ENCODE results near the gene CHODL.

The CHODL gene

GRCh38 chr21:18244671-18245463, at the start of gene CHODL:
TSS of gene CHODL (plus strand) at chr21:18244833. CDS start at chr21:18245224, 391 bp downstream.
- DNase-seq (ENCODE audit: low spot score) = no peak

GRCh38 chr21:18204931-18205330, 39.7 kb upstream of the CHODL start:
- no peak for DNase-seq (ENCODE audit: low spot score)

- DNase-seq (ENCODE audit: low spot score) = no peak
Measured at GRCh38 chr21:18218331-18218730, 26.3 kb upstream of the CHODL start.

- DNase-seq (ENCODE audit: low spot score) = no peak
Measured at GRCh38 chr21:18220498-18220897, 24.1 kb upstream of the CHODL start.

GRCh38 chr21:18222346-18222745, 22.3 kb upstream of the CHODL start:
- no peak for DNase-seq (ENCODE audit: low spot score)

- no peak for DNase-seq (ENCODE audit: low spot score)
Measured at GRCh38 chr21:18228060-18228739, 16.4 kb upstream of the CHODL start.

GRCh38 chr21:18235545-18235944, 9.1 kb upstream of the CHODL start:
- DNase-seq (ENCODE audit: low spot score) = no peak

- no peak for DNase-seq (ENCODE audit: low spot score)
Measured at GRCh38 chr21:18245464-18245967, 883 bp downstream of the CHODL start.

- DNase-seq (ENCODE audit: low spot score) = no peak
Measured at GRCh38 chr21:18248171-18248570, 3.5 kb downstream of the CHODL start.

- DNase-seq (ENCODE audit: low spot score) = no peak
Measured at GRCh38 chr21:18249672-18250071, 5.0 kb downstream of the CHODL start.

GRCh38 chr21:18251065-18251464, 6.4 kb downstream of the CHODL start:
- DNase-seq (ENCODE audit: low spot score) = no peak

GRCh38 chr21:18252256-18252655, 7.6 kb downstream of the CHODL start:
- no peak for DNase-seq (ENCODE audit: low spot score)

- no peak for DNase-seq (ENCODE audit: low spot score)
Measured at GRCh38 chr21:18252680-18253079, 8.0 kb downstream of the CHODL start.

- no peak for DNase-seq (ENCODE audit: low spot score)
Measured at GRCh38 chr21:18253221-18253620, 8.6 kb downstream of the CHODL start.

- DNase-seq (ENCODE audit: low spot score) = no peak
Measured at GRCh38 chr21:18253799-18254198, 9.2 kb downstream of the CHODL start.

GRCh38 chr21:18265944-18266343, 21.3 kb downstream of the CHODL start:
- DNase-seq (ENCODE audit: low spot score) = no peak

- no peak for DNase-seq (ENCODE audit: low spot score)
Measured at GRCh38 chr21:18267496-18267895, 22.9 kb downstream of the CHODL start.

GRCh38 chr21:18268906-18269305, 24.3 kb downstream of the CHODL start:
- DNase-seq (ENCODE audit: low spot score) = no peak

- DNase-seq (ENCODE audit: low spot score) = no peak
Measured at GRCh38 chr21:18269856-18270255, 25.2 kb downstream of the CHODL start.

- no peak for DNase-seq (ENCODE audit: low spot score)
Measured at GRCh38 chr21:18273400-18273799, 28.8 kb downstream of the CHODL start.

GRCh38 chr21:18274370-18274769, 29.7 kb downstream of the CHODL start:
- no peak for DNase-seq (ENCODE audit: low spot score)

GRCh38 chr21:18275781-18276180, 31.1 kb downstream of the CHODL start:
- DNase-seq (ENCODE audit: low spot score) = no peak

- DNase-seq (ENCODE audit: low spot score) = no peak
Measured at GRCh38 chr21:18285379-18285778, 40.7 kb downstream of the CHODL start.

Measured in pons (tissue), 1 donor.